HEK293 (cell line): ENCODE data around the gene ADAMTS12.

Source experiments
- BCL11A ChIP-seq: fragments of 450-650 bp; formaldehyde crosslinking; IDR thresholded peaks from 2 replicates; pipeline ENCODE4 v1.5.1; 2016; ENCODE audit warnings: low read depth, missing biosample characterization, missing genetic modification characterization
- HOXA7 ChIP-seq: sonication (generic); formaldehyde crosslinking; IDR thresholded peaks from 2 replicates; pipeline ENCODE4 v1.8.1; 2022; ENCODE audit warnings: missing genetic modification reagents, borderline replicate concordance
- KLF17 ChIP-seq: fragments of 450-650 bp; formaldehyde crosslinking; IDR thresholded peaks from 2 replicates; pipeline ENCODE4 v1.5.1; 2016; ENCODE audit warnings: missing biosample characterization, missing genetic modification characterization
- PATZ1 ChIP-seq: fragments of 450-650 bp; formaldehyde crosslinking; IDR thresholded peaks from 2 replicates; pipeline ENCODE4 v1.5.1; 2016; ENCODE audit warnings: missing biosample characterization, missing genetic modification characterization
- SETDB1 ChIP-seq: IDR thresholded peaks from one replicate; pipeline ENCODE4 v1.6.1; 2017; ENCODE audit warnings: mild to moderate bottlenecking, low read length, moderate library complexity, mixed read lengths; ENCODE audit not compliant: insufficient read length
- YY1 ChIP-seq: fragments of 450-650 bp; formaldehyde crosslinking; IDR thresholded peaks from 2 replicates; pipeline ENCODE4 v1.5.1; 2018; ENCODE audit warnings: missing biosample characterization, missing genetic modification characterization
- ZBTB10 ChIP-seq: fragments of 450-650 bp; formaldehyde crosslinking; IDR thresholded peaks from 2 replicates; pipeline ENCODE4 v1.5.1; 2016; ENCODE audit warnings: missing biosample characterization, missing genetic modification characterization
- ZNF140 ChIP-seq: fragments of 450-650 bp; formaldehyde crosslinking; IDR thresholded peaks from 2 replicates; pipeline ENCODE4 v1.5.1; 2016; ENCODE audit warnings: missing biosample characterization, missing genetic modification characterization
- ZNF23 ChIP-seq: fragments of 450-650 bp; formaldehyde crosslinking; IDR thresholded peaks from 2 replicates; pipeline ENCODE4 v1.5.1; 2016; ENCODE audit warnings: missing biosample characterization, missing genetic modification characterization, borderline replicate concordance
- ZNF416 ChIP-seq: fragments of 450-650 bp; formaldehyde crosslinking; IDR thresholded peaks from 2 replicates; pipeline ENCODE4 v1.5.1; 2016; ENCODE audit warnings: missing biosample characterization, missing genetic modification characterization
- ZNF670 ChIP-seq: fragments of 450-650 bp; formaldehyde crosslinking; IDR thresholded peaks from 2 replicates; pipeline ENCODE4 v1.5.1; 2016; ENCODE audit warnings: missing biosample characterization, missing genetic modification characterization, low read depth
- TF ChIP-seq, protein P1 (sequence below): fragments of 450-650 bp; formaldehyde crosslinking; IDR thresholded peaks from 2 replicates; pipeline ENCODE4 v1.5.1; 2016; ENCODE audit warnings: missing biosample characterization, missing genetic modification characterization
- TF ChIP-seq, protein P2 (sequence below): fragments of 450-650 bp; formaldehyde crosslinking; IDR thresholded peaks from 2 replicates; pipeline ENCODE4 v1.5.1; 2016; ENCODE audit warnings: missing biosample characterization, missing genetic modification characterization

DNA sequence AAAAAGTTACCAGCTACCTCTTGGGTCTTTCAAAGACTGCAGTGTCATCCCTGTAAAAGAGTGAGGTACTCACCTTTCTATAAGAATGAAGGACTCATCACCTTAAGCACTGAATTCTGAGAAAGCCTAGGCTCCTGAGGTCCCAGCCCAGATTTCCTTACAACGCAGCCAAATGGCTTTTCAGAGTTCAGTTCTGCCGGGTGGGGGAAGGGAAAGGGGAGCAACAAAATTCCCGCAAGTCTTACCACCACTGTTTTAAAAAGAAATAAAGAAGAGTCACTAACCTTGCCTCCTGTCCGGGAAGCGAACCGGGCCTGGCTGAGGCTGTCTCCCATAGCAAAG is 373 bp downstream of the ADAMTS12 start:
- TF ChIP-seq ZNF140 (no peak), BCL11A (tag by site-specific recombination) (no peak), PATZ1 (no peak), ZNF23 (tag by site-specific recombination) (no peak), ZBTB10 (tag by site-specific recombination) (no peak), KLF17 (tag by site-specific recombination) (no peak), SETDB1 (no peak), ZNF416 (no peak), HOXA7 (no peak), ZNF670 (no peak), YY1 (tag by site-specific recombination) (no peak)
- TF ChIP-seq, protein P1, sequence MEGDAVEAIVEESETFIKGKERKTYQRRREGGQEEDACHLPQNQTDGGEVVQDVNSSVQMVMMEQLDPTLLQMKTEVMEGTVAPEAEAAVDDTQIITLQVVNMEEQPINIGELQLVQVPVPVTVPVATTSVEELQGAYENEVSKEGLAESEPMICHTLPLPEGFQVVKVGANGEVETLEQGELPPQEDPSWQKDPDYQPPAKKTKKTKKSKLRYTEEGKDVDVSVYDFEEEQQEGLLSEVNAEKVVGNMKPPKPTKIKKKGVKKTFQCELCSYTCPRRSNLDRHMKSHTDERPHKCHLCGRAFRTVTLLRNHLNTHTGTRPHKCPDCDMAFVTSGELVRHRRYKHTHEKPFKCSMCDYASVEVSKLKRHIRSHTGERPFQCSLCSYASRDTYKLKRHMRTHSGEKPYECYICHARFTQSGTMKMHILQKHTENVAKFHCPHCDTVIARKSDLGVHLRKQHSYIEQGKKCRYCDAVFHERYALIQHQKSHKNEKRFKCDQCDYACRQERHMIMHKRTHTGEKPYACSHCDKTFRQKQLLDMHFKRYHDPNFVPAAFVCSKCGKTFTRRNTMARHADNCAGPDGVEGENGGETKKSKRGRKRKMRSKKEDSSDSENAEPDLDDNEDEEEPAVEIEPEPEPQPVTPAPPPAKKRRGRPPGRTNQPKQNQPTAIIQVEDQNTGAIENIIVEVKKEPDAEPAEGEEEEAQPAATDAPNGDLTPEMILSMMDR (tag by site-specific recombination), result no peak
- TF ChIP-seq, protein P2, sequence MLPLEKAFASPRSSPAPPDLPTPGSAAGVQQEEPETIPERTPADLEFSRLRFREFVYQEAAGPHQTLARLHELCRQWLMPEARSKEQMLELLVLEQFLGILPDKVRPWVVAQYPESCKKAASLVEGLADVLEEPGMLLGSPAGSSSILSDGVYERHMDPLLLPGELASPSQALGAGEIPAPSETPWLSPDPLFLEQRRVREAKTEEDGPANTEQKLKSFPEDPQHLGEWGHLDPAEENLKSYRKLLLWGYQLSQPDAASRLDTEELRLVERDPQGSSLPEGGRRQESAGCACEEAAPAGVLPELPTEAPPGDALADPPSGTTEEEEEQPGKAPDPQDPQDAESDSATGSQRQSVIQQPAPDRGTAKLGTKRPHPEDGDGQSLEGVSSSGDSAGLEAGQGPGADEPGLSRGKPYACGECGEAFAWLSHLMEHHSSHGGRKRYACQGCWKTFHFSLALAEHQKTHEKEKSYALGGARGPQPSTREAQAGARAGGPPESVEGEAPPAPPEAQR (tag by site-specific recombination), result no peak
